Stimulated activated CD8-positive, alpha-beta memory T cell treated with anti-CD3 and anti-CD28 coated beads, Interleukin-4, amount 100 ng/mL, for 24 hours (primary cell): ENCODE data around the gene USP7.
"Not testable (repeated sequence)": the region's sequence is repeated elsewhere in the genome, so short reads cannot be mapped to it uniquely, and the experiment has no call there.

ENCODE experiments used
- DNase-seq: peaks from one replicate; pipeline ENCODE4 v3.0.0-alpha.2; 2020; ENCODE audit warnings: low read depth

Gene USP7

GRCh38 chr16:8963821-8964441 is at the start of gene USP7:
Gene USP7 (minus strand): TSS chr16:8963906. CDS start chr16:8963285, 621 bp downstream.
- DNase-seq, result peak; percentile 87

- no peak for DNase-seq
Observed at GRCh38 chr16:9013508-9013864, 49.8 kb upstream of the USP7 start.

GRCh38 chr16:9012848-9013507 is 49.3 kb upstream of the USP7 start:
- peak; percentile 2 for DNase-seq

GRCh38 chr16:9012330-9012729 is 48.6 kb upstream of the USP7 start:
- no peak for DNase-seq

GRCh38 chr16:9008601-9009260 is 45.0 kb upstream of the USP7 start:
- DNase-seq, result peak; percentile 54

GRCh38 chr16:9007177-9007794 is 43.6 kb upstream of the USP7 start:
- no peak for DNase-seq

GRCh38 chr16:9004183-9004582 is 40.5 kb upstream of the USP7 start:
- no peak for DNase-seq

- no peak for DNase-seq
Observed at GRCh38 chr16:9003763-9004162, 40.1 kb upstream of the USP7 start.

GRCh38 chr16:9003322-9003721 is 39.6 kb upstream of the USP7 start:
- no peak for DNase-seq

- no peak for DNase-seq
Observed at GRCh38 chr16:9002042-9002441, 38.3 kb upstream of the USP7 start.

- no peak for DNase-seq
Observed at GRCh38 chr16:9000664-9001063, 37.0 kb upstream of the USP7 start.

GRCh38 chr16:8999800-9000199 is 36.1 kb upstream of the USP7 start:
- DNase-seq, result no peak

GRCh38 chr16:8998108-8998507 is 34.4 kb upstream of the USP7 start:
- no peak for DNase-seq

GRCh38 chr16:8996891-8997290 is 33.2 kb upstream of the USP7 start:
- no peak for DNase-seq

- DNase-seq, result no peak
Observed at GRCh38 chr16:8990445-8990844, 26.7 kb upstream of the USP7 start.

GRCh38 chr16:8989099-8989878 is 25.6 kb upstream of the USP7 start:
- DNase-seq, result no peak

GRCh38 chr16:8986818-8987191 is 23.1 kb upstream of the USP7 start:
- DNase-seq, result no peak

- DNase-seq, result no peak
Observed at GRCh38 chr16:8986111-8986510, 22.4 kb upstream of the USP7 start.

- DNase-seq, result no peak
Observed at GRCh38 chr16:8982816-8983215, 19.1 kb upstream of the USP7 start.

GRCh38 chr16:8981901-8982300 is 18.2 kb upstream of the USP7 start:
- not testable (repeated sequence) for DNase-seq

- DNase-seq, result not testable (repeated sequence)
Observed at GRCh38 chr16:8976189-8976588, 12.5 kb upstream of the USP7 start.

GRCh38 chr16:8975039-8975438 is 11.3 kb upstream of the USP7 start:
- DNase-seq, result no peak
